Measurements from ENCODE around the gene COIL. TPM values are rescaled to one million over a fixed set of nuclear protein-coding genes. Genes with fewer than 3 reads are reported as not detected.

COIL gene
- total and polyA plus RNA-seq, 2 of the 13 experiments (the other 11 are each of a cell fraction or from before 2014, with no cell fraction given), result 8.1 to 29.4 TPM

DNA sequence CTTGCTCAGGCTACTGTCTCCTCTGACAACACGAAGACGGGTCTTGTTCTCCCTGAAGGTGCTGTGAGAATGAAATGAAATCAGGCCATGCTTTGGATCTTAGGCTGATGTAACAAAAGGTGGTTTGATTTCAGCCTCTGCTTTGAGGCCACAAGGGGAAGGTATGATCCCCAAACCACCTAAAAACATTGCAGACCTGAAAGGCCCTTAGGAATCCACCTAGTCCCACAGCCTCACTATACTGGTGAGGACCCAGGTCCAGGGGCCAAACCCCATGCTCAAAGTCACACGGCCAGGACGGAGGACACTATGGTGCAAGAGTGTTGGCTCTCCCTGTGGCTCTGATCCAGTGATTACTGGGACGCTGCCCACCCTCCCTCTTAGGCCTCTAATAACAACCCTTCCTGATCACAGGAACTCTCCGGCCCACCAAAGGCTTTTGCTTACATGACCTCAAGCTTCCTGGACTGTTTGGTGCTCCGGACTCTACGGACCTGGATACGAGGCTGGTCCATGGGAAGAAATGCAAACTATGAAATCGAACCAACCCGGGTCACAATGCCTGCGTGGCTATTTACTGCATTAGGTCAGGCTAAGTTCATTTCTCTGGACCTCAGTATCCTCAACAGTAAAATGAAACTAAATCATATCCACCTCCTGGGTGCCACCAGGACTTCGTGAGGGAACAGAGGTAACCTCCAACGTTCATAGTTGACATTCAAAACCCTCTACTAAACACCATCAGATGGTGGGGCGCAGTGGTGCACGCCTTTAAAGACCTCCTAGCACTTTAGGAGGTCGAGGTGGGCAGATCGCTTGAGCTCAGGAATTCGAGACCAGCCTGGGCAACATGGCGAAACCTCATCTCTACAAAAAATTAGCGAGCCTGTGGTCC lies 48.5 kb downstream of the COIL start (continued):
- TF ChIP-seq, protein P1, sequence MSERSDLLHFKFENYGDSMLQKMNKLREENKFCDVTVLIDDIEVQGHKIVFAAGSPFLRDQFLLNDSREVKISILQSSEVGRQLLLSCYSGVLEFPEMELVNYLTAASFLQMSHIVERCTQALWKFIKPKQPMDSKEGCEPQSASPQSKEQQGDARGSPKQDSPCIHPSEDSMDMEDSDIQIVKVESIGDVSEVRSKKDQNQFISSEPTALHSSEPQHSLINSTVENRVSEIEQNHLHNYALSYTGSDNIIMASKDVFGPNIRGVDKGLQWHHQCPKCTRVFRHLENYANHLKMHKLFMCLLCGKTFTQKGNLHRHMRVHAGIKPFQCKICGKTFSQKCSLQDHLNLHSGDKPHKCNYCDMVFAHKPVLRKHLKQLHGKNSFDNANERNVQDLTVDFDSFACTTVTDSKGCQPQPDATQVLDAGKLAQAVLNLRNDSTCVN (CRISPR knock-in tag; IDR thresholded peaks at IDR 0.05; ENCODE audit: borderline replicate concordance), result peak; percentile 26
- TF ChIP-seq YEATS4 (CRISPR knock-in tag; IDR thresholded peaks at IDR 0.05; ENCODE audit: borderline replicate concordance), result peak; percentile 55; the same call in 1 of the 2 replicates
- TF ChIP-seq ZNF256 (CRISPR knock-in tag; conservative IDR thresholded peaks at IDR 0.05), result 0 out of 2 replicates have a peak, but pooled peaks have one; percentile 62
- TF ChIP-seq, protein P2, sequence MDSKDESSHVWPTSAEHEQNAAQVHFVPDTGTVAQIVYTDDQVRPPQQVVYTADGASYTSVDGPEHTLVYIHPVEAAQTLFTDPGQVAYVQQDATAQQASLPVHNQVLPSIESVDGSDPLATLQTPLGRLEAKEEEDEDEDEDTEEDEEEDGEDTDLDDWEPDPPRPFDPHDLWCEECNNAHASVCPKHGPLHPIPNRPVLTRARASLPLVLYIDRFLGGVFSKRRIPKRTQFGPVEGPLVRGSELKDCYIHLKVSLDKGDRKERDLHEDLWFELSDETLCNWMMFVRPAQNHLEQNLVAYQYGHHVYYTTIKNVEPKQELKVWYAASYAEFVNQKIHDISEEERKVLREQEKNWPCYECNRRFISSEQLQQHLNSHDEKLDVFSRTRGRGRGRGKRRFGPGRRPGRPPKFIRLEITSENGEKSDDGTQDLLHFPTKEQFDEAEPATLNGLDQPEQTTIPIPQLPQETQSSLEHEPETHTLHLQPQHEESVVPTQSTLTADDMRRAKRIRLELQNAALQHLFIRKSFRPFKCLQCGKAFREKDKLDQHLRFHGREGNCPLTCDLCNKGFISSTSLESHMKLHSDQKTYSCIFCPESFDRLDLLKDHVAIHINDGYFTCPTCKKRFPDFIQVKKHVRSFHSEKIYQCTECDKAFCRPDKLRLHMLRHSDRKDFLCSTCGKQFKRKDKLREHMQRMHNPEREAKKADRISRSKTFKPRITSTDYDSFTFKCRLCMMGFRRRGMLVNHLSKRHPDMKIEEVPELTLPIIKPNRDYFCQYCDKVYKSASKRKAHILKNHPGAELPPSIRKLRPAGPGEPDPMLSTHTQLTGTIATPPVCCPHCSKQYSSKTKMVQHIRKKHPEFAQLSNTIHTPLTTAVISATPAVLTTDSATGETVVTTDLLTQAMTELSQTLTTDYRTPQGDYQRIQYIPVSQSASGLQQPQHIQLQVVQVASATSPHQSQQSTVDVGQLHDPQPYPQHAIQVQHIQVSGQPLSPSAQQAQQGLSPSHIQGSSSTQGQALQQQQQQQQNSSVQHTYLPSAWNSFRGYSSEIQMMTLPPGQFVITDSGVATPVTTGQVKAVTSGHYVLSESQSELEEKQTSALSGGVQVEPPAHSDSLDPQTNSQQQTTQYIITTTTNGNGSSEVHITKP (CRISPR knock-in tag; IDR thresholded peaks at IDR 0.05; ENCODE audit: low read depth), result no peak
- peak; percentile 57; the same call in 1 of the 2 replicates for TF ChIP-seq ZFP36L1 (CRISPR knock-in tag; IDR thresholded peaks at IDR 0.05)
- TF ChIP-seq HNRNPL (IDR thresholded peaks at IDR 0.05; ENCODE audit: low read depth, low read length), result no peak
- TF ChIP-seq ZNF773 (CRISPR knock-in tag; IDR thresholded peaks at IDR 0.05; ENCODE audit: borderline replicate concordance), result no peak
